T-helper 1 cell treated with Interleukin-12 subunit alpha and Interleukin-12 subunit beta and Interleukin-4 antibody, amounts not matched to agents 30 ng/mL and 1 ng/mL, for 36 hours (primary cell): Measurements from ENCODE around the gene NUDT4B. TPM values are rescaled to one million over a fixed set of nuclear protein-coding genes. Genes with fewer than 3 reads are reported as not detected.
"Not testable (repeated sequence)": the region's sequence is repeated elsewhere in the genome, so short reads cannot be mapped to it uniquely, and the experiment has no call there.

Source experiments
- intact Hi-C: fragments of 100-400 bp; cut with micrococcal nuclease; formaldehyde crosslinking; loops from one replicate; pipeline ENCODE4 v1.15.1; 2024
- total RNA-seq: library from RNA; stranded (reverse); gene quantifications from 2 replicates; pipeline ENCODE4 v1.2.3, GENCODE V29; 2022

NUDT4B gene
- total RNA-seq, 1 donor from 2014 or later: not detected

DNA sequence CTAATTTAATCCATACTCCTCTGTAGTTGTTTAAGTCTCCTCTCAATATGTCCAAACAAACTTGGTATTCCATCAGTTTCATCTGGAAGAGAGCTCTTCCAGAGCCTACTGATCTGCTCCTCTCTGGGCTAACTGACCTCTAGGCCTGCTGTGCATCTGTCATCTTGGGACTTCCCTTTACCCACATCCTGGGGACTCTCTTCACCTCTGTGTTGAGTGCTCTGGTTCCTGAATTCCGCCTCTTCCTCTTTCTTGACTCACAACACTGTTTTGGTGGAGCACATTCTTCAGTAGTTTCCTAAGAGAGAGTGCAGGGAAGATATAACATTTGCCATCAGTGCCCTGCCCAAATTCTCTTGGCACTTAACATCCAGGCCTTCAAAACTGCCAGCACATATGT, 13.0 kb upstream of the NUDT4B start:
- intact Hi-C loops: not testable (repeated sequence)

DNA sequence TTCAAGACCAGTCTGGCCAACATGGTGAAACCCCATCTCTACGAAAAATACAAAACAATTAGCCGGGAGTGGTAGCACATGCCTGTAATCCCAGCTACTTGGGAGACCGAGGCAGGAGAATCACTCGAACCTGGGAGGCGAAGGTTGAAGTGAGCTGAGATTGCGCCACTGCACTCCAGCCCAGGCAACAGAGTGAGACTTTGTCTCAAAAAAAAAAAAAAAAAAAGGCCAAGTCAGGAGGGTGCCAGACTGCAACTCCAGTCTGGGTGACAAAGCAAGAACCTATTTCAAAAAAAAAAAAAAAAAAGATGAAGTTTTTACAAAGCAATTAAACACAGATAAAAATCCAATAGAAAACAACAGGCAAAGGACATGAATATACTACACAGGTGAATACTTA, 9.9 kb upstream of the NUDT4B start:
- intact Hi-C loops: not testable (repeated sequence)

DNA sequence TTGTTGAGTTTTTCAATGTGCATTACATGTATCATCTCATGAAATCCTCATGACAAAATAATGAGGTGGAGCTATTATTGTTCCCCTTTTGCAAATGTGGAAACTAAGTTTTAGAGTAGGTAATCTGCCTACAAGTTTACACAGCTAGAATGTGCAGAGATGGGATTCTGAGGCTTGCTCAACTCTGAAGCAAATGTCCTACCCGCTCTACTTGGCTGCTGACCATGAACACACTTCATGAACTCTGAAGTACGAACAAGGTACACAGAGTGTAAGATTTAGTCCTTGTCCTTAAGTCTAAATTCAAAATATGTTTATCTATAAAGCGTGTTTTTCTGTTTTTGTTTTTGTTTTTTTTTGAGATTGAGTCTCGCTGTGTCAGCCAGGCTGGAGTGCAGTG, 5.4 kb upstream of the NUDT4B start:
- intact Hi-C loops: not testable (repeated sequence)

DNA sequence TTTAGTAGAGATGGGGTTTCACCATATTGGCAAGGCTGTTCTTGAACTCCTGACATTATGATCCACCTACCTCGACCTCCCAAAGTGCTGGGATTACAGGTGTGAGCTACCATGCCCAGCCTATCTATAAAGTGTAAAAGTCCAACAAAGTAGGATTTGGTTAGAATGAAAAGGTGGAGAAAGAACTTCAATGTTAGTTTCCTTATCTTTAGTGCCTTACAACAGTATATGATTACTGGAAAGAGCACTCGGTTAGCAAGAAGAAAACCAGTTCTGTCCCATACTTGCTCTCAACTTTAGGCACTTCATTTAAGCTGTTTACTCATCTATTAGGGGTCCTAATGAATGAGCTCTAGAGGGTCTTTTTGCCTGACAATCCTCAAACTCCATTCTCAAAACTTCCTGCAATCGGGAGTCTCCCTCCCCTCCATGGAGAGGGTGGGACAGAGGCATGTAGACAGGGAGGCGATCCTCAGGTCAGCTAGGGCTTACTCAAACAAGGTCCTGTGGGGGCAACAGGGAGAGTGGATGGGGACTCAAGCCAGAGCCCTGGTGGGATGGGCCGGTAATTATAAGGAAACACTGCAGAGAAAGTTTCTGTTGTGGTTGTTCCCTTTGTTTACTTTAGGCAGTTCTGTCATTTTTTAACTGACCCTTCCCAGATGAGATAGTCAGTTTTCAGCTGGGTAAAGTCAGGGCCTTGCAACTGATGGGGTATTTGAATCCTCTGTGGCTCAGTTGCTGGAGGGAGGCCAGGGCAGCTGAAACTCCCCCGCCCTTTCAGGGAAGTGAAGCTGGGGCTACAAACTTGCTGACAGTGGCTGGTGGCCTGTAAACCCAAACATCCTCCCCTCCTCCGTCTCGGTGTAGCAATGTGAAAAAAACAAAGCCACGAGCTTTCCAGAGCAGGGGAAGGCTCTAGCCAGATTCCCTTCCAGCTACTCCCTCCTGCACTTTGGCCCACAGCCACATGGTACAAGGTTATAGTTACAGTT, 4.6 kb upstream of the NUDT4B start:
- intact Hi-C loops: not testable (repeated sequence)

DNA sequence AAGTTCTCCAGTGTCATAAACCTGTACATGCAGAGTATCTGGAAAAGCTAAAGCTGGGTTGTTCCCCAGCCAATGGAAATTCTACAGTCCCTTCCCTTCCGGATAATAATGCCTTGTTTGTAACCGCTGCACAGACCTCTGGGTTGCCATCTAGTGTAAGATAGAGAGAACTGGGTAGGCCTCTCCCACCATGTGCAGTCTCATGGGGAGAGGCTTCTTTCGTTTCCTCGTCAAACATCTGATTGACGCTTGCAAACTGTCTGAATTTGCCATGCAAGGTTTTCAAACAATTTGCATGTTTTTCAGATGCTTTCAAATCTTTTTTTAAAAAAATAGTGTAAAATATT, 734 bp downstream of the NUDT4B start:
- intact Hi-C loops: not testable (repeated sequence)

DNA sequence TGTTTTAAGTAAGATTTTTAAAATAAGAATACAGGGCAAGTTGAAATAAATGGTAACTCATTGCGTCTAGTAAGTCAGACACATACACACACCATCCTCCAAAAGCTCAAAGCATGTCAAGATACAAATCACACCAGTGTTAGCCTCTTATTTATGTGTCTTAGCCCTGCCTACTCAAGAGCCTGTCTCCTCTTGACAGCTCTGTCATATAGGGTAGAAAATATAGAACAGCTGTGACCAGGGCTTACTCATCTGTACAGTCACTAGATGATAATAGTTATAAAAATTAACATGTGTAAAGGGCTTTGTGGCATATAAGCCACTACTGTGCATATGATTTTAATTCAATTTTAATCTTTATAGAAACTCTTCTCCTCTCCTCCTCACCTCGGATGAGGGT, 7.7 kb downstream of the NUDT4B start:
- intact Hi-C loops: not testable (repeated sequence)

DNA sequence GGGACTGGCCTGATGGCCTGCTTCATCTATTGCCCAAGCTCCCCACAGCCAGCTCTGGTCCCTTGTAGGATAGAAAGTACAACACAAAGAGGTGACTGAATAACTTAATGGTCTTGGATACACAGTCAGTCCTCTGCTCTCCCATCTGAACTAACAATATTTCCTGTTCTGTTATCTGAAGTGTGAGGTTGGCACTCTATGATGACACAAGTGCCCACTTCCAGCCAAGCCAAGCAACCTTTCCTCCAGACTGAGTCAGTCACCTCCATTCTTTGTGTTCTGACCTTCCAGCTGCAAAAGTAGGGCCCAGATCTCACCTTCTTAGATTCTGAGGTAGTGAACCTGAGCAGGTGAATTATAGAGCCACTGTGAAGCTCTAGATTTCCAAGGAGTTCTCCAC, 8.9 kb downstream of the NUDT4B start:
- intact Hi-C loops: not testable (repeated sequence)

DNA sequence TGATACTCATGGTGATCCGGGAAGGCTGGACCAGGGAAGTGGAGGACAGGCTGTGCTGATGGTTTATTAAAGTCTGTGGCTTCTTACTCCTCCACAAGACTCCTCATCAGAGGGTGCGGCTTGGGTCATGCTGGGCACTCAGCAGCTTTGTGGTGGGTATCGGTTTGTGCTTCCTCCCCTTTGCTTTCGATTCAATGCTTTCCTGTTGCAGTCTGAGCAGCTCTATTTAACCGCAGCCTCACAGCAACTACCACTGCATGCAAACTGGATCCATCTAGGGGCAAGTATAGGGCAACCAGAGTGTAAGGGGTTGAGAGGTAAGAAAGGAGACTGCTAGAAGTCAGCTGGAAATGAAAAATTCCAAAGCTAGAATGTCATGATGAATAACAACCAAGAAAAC, 9.8 kb downstream of the NUDT4B start:
- intact Hi-C loops: not testable (repeated sequence)

DNA sequence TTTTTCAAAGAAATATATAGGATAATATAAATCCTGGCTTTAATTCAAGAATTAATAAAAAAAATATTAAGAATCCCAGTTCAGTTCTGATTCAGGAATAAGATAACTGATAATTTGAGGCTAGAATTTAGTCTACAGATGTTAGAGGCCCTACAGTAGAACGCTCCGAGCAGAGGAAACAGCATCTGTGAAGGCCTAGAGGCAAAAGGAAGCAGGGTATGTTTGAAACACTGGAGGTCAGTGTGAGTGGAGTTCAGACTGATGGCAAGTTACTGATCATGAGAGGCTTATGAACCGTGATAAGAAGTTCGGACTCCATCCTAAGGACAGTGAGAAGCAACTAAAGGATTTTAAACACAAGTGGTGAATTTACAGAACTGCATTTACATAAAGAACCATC, 10.4 kb downstream of the NUDT4B start:
- intact Hi-C loops: not testable (repeated sequence)

DNA sequence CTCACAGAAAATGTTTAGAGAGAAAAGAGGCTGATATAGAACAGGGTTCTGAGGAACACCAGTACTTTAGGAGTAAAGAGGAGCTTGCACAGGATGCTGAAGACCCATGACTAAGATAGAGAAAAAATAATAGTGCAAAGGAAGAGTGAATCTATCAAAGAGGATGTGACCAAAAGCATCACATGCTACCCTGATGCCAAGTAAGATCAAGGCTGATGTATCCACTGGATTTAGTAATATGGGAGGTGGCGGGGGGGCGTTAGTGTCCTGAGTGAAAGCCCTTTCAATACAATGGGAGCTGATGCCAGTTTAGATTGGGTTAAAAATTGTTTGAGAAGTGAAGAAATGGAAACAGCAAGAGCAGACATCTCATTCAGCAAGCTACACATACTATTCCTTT, 11.2 kb downstream of the NUDT4B start:
- intact Hi-C loops: not testable (repeated sequence)

DNA sequence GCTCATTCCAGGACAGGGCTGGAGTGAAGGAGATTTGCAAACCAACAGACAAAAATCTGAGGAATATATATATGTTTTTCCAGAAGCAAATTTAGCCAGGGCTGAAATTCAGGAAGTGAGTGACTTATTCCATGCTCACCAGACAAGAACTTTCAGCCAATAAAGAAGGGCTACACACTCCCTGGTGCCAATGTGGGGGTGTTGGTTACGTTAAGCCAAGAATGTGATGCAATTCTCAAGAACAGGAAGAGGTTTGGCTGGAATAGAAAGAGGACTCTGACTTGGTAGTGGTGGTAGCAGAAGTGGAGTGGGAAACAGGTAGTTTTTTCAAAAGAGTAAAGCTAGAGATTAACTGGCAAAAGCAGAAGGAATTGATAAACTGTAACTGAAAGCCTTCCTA, 11.6 kb downstream of the NUDT4B start:
- intact Hi-C loops: not testable (repeated sequence)

DNA sequence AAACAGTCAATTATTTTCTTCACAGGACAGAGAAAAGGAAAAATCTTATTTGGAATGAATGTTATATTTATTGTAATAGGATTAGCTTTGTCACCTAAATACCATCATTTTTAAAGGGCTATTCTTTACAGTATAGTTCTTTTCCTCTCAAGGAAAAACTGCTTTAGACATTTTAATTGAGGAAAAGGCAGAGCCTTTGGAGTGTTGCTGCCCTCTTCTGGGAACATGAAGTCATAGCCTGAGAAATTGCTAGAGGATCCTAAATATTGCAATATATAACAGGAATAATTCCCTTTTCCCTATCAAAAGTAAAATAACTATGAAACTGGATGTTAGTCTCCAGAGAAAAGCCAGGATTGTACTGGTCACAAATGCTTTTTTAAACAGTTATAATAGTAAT, 12.8 kb downstream of the NUDT4B start:
- intact Hi-C loops: not testable (repeated sequence)

DNA sequence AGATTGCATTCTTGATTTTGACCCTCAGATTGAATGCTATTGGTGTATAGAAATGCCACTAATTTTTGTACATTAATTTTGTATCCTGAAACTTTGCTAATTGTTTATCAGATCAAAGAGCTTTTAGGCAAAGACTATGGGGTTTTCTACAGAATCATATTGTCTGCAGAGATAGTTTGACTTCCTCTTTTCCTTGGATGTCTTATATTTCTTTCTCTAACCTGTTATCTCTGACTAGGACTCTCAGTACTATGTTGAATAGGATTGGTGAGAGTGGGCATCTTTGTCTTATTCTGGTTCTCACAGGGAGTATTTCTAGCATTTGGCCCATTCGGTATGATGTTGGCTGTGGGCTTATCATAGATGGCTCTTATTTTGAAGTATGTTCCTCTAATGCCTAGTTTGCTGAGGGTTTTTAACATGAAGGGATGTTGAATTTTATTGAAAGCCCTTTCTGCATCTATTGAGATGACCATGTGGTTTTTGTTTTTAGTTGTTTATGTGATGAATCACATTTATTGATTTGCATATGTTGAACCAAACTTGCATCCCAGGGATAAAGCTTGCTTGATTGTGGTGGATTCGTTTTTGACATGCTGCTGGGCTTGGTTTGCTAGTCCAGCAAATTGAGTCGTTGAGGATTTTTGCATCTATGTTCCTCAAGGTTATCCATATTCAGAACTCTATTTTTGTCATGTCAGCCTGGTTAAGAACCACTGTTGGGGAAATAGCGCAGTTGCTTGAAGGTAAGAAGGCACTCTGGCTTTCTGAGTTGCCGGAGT, 16.9 kb downstream of the NUDT4B start:
- intact Hi-C loops: not testable (repeated sequence)

DNA sequence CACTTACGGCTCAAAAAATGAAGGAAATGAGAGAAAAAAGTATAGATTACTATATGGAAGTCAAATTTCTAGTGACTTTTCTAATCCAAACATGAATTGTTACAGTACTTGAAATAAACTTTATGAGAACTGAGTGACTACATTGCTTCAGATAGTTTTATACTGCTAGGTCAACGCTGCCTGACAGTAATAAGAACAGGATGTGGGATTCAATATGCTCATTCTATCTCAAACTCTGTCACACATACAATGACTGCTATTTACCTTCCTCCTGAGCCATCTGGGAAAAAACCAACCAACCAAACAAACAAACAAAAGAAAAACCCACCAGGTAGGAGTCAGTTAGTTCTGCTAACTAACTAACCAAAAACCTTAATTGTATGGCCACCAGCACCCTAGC, 20.0 kb downstream of the NUDT4B start:
- intact Hi-C loops: not testable (repeated sequence)

DNA sequence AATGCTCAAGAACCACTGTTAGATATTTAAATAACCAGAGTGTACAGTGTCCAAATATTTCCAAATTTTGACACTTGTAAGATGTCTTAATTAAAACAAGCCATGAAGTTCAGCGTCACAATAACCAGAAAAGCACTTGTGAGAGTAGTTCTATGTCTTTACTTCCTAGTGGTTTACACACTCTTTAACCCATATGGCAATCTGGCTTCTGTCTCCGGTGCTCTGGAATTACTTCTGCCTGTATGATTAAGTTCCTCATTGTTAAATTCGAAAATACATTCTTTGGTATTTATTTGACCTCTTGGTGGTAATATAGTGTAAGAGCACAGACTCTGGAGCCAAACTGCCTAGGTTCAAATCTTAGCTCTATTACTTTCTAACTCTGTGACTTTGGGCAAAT, 20.9 kb downstream of the NUDT4B start:
- intact Hi-C loops: not testable (repeated sequence)

DNA sequence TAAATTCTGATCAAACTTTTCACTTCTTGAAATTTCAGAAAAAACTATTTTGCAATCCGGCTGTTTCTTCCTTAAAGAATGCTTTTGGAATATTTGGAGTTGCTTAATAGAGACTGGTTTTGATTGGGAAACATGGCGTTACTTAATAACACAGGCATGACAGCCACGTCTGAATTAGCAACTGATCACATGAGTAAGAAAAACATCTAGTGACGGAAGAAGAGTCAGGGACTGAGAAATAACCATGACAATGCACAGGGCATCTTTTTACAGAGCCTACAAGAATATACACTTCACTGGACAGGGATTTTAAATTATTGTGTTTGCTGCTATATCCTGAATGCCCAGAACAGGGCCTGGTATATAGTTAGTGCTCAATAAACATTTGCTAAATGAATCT, 25.1 kb downstream of the NUDT4B start:
- intact Hi-C loops: not testable (repeated sequence)

DNA sequence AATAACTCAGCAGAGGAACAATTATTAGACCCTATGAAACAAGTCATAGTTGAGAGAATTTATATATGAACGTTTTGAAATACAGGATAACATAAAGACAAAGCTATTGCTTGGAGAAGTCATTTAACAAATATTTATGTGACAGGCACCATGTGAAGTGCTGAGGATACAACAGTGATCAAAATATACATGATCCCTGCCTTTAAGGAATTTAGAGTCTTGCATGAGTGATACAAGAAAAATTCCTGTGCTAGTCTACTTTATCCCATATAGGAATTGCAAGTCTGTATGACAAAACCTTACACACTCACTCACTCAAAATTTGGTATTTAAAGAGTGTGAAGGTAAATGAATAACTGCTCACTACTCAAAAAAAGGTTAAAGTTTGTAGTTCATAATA, 25.5 kb downstream of the NUDT4B start:
- intact Hi-C loops: not testable (repeated sequence)

DNA sequence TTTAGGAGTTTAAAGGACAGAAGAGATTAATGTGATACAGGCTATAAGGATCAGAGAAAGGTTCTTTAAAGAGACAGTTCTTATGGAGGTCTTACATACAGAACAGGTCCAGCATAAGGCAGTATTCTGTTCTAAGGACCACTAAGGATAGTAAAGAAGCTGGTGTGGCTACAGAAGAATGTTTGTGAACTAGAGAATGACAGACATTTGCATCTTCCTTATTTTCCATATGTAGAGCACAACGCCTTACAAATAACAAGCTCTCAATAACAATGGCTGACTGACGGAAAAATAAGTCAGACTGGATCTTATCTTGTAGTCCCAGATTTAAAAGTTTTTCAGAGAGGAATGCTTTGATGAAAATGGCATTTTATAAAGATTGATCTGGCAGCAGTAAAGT, 26.7 kb downstream of the NUDT4B start:
- intact Hi-C loops: not testable (repeated sequence)

DNA sequence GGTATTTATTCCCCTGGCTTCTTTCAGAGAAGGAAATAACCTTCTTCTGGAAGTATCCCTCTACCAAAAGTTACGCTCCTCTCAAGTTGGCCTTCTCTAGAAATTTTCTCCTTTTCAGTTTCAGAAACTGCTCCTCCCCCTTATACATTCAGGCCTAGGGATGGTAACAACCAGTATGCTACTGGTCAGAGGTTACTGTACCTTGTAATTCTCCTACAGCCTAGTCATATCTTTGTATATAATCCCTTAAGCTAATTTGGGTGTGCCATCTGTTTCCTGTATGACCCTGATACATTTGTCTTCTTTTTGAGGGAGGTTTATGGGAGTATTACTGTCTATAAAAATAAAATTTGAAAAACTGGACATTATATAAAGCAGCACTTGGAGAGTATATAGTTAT, 29.1 kb downstream of the NUDT4B start:
- intact Hi-C loops: not testable (repeated sequence)

DNA sequence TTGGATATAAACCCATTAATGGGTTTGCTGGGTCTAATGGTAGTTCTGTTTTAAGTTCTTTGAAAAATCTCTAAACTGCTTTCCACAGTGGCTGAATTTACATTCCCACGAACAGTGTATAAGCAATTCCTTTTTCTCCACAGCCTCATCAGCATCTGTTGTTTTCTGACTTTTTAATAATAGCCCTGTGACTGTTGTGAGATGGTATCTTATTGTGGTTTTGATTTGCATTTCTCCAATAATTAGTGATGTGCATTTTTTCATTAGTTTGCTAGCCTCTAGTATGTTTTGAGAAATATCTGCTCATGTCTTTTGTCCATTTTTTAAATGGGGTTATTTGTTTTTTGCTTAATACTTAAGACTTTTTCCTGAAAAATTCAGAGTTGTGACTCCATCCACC, 31.8 kb downstream of the NUDT4B start:
- intact Hi-C loops: not testable (repeated sequence)

DNA sequence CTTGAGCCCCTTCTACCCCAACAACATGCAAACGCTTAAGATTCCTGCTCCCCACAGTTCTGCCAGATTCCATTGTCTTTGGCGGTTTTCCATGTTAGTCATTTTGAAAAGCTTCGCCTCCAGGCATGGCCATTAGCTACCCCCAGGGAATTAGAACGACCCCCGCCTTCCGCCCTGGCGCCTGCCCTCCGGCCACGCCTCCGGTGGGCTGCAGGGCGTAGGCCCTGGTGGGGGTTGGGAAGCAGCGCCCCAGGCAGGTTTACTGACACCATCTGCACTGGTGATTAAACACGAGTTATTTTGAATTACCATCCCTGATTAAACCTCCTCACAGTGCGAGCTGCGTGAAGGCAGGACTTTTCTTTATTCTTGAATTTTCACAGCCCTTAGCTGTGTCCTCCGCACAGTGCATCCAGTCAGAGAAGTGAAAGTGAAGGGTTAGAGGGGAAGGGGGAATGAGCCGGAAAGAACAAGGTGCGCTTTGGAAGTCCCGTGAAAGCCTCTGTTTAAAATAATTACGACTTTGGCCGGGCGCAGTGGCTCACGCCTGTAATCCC, 43.0 kb downstream of the NUDT4B start:
- intact Hi-C loops: not testable (repeated sequence)

DNA sequence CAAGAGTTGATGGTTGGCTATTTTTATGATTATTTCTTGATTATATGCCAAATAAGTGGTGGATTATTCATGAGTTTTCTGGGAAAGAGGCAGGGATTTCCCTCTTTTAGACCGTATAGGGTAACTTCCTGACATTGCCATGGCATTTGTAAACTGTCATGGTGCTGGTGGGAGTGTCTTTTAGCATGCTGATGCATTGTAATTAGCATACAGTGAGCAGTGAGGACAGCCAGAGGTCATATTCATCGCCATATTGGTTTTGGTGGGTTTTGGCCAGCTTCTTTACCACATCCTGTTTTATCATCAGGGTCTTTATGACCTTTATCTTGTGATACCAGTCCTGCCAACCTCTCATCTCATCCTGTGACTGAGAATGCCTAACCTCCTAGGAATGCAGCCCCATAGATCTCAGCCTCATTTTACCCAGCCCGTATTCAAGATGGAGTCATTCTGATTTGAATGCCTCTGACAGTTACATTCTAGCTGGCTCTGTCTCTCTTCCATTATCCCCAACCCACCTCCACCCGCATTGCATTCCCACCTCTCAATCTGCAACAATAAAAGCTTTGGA, 45.3 kb downstream of the NUDT4B start:
- intact Hi-C loops: not testable (repeated sequence)
